SK-N-SH treated with all-trans-retinoic acid at 6 μM for 48 hours (cell line): ENCODE data around the gene OSBPL2.

Experiments used
- ATAC-seq: fragments of 200-7000 bp; cut with Tn5 transposase; 3 replicates; pipeline ENCODE4 v1.9.1; 2020; ENCODE audit warnings: mild to moderate bottlenecking, moderate library complexity
- ARNTL ChIP-seq: fragments of 450-650 bp; formaldehyde crosslinking; IDR thresholded peaks from 2 replicates; pipeline ENCODE4 v1.5.0; 2020; ENCODE audit warnings: low read depth, mild to moderate bottlenecking, moderate library complexity, borderline replicate concordance
- BACH2 ChIP-seq: fragments of 250-450 bp; sonication (Bioruptor Pico); IDR thresholded peaks from 2 replicates; pipeline ENCODE4 v1.9.0; 2021; ENCODE audit warnings: mild to moderate bottlenecking, borderline replicate concordance
- CREB5 ChIP-seq: fragments of 250-450 bp; sonication (Bioruptor Pico); IDR thresholded peaks from 2 replicates; pipeline ENCODE4 v1.5.1; 2020; ENCODE audit warnings: low read depth, mild to moderate bottlenecking, moderate library complexity
- CSDC2 ChIP-seq: fragments of 250-450 bp; sonication (Bioruptor Pico); IDR thresholded peaks from 2 replicates; pipeline ENCODE4 v1.5.0; 2020; ENCODE audit warnings: mild to moderate bottlenecking, moderate library complexity
- ESRRG ChIP-seq: fragments of 250-450 bp; sonication (Bioruptor Pico); IDR thresholded peaks from 2 replicates; pipeline ENCODE4 v1.6.1; 2021; ENCODE audit warnings: mild to moderate bottlenecking
- GLIS3 ChIP-seq: fragments of 250-450 bp; sonication (Bioruptor Pico); IDR thresholded peaks from 2 replicates; pipeline ENCODE4 v1.5.0; 2020; ENCODE audit warnings: mild to moderate bottlenecking, moderate library complexity
- ISL1 ChIP-seq: fragments of 250-450 bp; sonication (Bioruptor Pico); IDR thresholded peaks from 2 replicates; pipeline ENCODE4 v2.1.2; 2022; ENCODE audit warnings: mild to moderate bottlenecking, moderate library complexity
- OSR1 ChIP-seq: fragments of 250-450 bp; sonication (Bioruptor Pico); IDR thresholded peaks from 2 replicates; pipeline ENCODE4 v1.8.0; 2022; ENCODE audit warnings: moderate library complexity, mild to moderate bottlenecking, inconsistent platforms
- PPARA ChIP-seq: fragments of 250-450 bp; sonication (Bioruptor Pico); IDR thresholded peaks from 2 replicates; pipeline ENCODE4 v1.5.0; 2020; ENCODE audit warnings: mild to moderate bottlenecking, borderline replicate concordance
- RARB ChIP-seq: fragments of 250-450 bp; sonication (Bioruptor Pico); IDR thresholded peaks from 2 replicates; pipeline ENCODE4 v1.8.0; 2021; ENCODE audit warnings: mild to moderate bottlenecking, moderate library complexity
- TCF4 ChIP-seq: fragments of 250-450 bp; sonication (Bioruptor Pico); IDR thresholded peaks from 2 replicates; pipeline ENCODE4 v1.8.0; 2021; ENCODE audit warnings: mild to moderate bottlenecking, moderate library complexity, borderline replicate concordance
- TOX ChIP-seq: fragments of 250-450 bp; sonication (Bioruptor Pico); IDR thresholded peaks from 2 replicates; pipeline ENCODE4 v1.8.0; 2021; ENCODE audit warnings: mild to moderate bottlenecking, moderate library complexity, borderline replicate concordance
- ZFP3 ChIP-seq: fragments of 250-450 bp; sonication (Bioruptor Pico); IDR thresholded peaks from 2 replicates; pipeline ENCODE4 v1.5.0; 2020; ENCODE audit warnings: mild to moderate bottlenecking, moderate library complexity
- ZFP30 ChIP-seq: fragments of 450-650 bp; formaldehyde crosslinking; IDR thresholded peaks from 2 replicates; pipeline ENCODE4 v1.5.0; 2022; ENCODE audit warnings: mild to moderate bottlenecking, moderate library complexity
- ZNF565 ChIP-seq: fragments of 450-650 bp; formaldehyde crosslinking; conservative IDR thresholded peaks from 2 replicates; pipeline ENCODE4 v1.5.0; 2020; ENCODE audit warnings: low read depth, mild to moderate bottlenecking, moderate library complexity
- ZNF70 ChIP-seq: fragments of 450-650 bp; formaldehyde crosslinking; IDR thresholded peaks from 2 replicates; pipeline ENCODE4 v1.5.0; 2020; ENCODE audit warnings: mild to moderate bottlenecking, moderate library complexity
- ZNF8 ChIP-seq: fragments of 450-650 bp; formaldehyde crosslinking; IDR thresholded peaks from 2 replicates; pipeline ENCODE4 v1.5.0; 2020; ENCODE audit warnings: mild to moderate bottlenecking, moderate library complexity
- TF ChIP-seq, protein P1 (sequence below): fragments of 250-450 bp; sonication (Bioruptor Pico); IDR thresholded peaks from 2 replicates; pipeline ENCODE4 v1.8.0; 2021; ENCODE audit warnings: low read depth, mild to moderate bottlenecking, moderate library complexity, borderline replicate concordance
- TF ChIP-seq, protein P2 (sequence below): fragments of 250-450 bp; sonication (Bioruptor Pico); IDR thresholded peaks from 2 replicates; pipeline ENCODE4 v1.8.0; 2020; ENCODE audit warnings: mild to moderate bottlenecking, moderate library complexity, borderline replicate concordance

Gene OSBPL2

GRCh38 chr20:62331347-62331746 is 93.0 kb downstream of the OSBPL2 start:
- TF ChIP-seq ZNF70 (CRISPR knock-in tag) (no peak), ARNTL (CRISPR knock-in tag) (no peak), PPARA (CRISPR knock-in tag) (no peak), CREB5 (CRISPR knock-in tag) (no peak), ZFP30 (CRISPR knock-in tag) (no peak), GLIS3 (CRISPR knock-in tag) (no peak)
- TF ChIP-seq, protein P1, sequence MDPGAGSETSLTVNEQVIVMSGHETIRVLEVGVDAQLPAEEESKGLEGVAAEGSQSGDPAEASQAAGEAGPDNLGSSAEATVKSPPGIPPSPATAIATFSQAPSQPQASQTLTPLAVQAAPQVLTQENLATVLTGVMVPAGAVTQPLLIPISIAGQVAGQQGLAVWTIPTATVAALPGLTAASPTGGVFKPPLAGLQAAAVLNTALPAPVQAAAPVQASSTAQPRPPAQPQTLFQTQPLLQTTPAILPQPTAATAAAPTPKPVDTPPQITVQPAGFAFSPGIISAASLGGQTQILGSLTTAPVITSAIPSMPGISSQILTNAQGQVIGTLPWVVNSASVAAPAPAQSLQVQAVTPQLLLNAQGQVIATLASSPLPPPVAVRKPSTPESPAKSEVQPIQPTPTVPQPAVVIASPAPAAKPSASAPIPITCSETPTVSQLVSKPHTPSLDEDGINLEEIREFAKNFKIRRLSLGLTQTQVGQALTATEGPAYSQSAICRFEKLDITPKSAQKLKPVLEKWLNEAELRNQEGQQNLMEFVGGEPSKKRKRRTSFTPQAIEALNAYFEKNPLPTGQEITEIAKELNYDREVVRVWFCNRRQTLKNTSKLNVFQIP (CRISPR knock-in tag) = no peak
- no peak for ATAC-seq

DNA sequence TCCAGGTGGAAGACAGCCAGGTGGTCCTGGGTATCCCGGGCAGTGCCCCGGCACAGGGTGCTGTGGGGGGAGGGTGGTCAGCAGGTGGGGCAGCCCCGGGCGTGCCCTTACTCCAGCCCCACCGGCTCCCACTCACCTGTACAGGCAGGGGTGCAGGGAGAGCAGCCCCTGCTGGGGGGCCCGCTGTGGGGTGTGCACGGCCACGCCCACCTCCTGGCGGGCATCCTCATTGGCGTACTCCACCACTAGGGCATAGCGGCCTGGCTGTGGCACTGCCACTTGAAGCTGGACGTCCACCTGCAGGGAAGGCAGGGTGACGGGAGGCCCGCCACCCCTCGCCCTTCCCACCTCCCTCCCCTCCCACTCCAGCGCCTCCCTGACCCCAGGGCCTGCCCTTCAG is 94.1 kb downstream of the OSBPL2 start:
- ATAC-seq = no peak
- TF ChIP-seq, protein P1 (CRISPR knock-in tag) = no peak

- no peak for ATAC-seq
- TF ChIP-seq ZNF8 (CRISPR knock-in tag) (no peak), ZNF565 (no peak), ZFP30 (CRISPR knock-in tag) (no peak), RARB (CRISPR knock-in tag) (no peak), PPARA (CRISPR knock-in tag) (no peak), ARNTL (CRISPR knock-in tag) (no peak), TCF4 (CRISPR knock-in tag) (no peak), ESRRG (CRISPR knock-in tag) (no peak), TOX (CRISPR knock-in tag) (no peak), CSDC2 (no peak), BACH2 (no peak), OSR1 (CRISPR knock-in tag) (no peak), ZNF70 (CRISPR knock-in tag) (no peak)
- TF ChIP-seq, protein P2, sequence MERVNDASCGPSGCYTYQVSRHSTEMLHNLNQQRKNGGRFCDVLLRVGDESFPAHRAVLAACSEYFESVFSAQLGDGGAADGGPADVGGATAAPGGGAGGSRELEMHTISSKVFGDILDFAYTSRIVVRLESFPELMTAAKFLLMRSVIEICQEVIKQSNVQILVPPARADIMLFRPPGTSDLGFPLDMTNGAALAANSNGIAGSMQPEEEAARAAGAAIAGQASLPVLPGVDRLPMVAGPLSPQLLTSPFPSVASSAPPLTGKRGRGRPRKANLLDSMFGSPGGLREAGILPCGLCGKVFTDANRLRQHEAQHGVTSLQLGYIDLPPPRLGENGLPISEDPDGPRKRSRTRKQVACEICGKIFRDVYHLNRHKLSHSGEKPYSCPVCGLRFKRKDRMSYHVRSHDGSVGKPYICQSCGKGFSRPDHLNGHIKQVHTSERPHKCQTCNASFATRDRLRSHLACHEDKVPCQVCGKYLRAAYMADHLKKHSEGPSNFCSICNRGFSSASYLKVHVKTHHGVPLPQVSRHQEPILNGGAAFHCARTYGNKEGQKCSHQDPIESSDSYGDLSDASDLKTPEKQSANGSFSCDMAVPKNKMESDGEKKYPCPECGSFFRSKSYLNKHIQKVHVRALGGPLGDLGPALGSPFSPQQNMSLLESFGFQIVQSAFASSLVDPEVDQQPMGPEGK (CRISPR knock-in tag) = no peak
- TF ChIP-seq, protein P1 (CRISPR knock-in tag) = no peak
Observed at GRCh38 chr20:62332989-62333819, 94.9 kb downstream of the OSBPL2 start.

GRCh38 chr20:62333820-62334595 is 95.7 kb downstream of the OSBPL2 start:
- TF ChIP-seq, protein P1 (CRISPR knock-in tag) = no peak
- TF ChIP-seq ZFP3 (CRISPR knock-in tag) (no peak), CSDC2 (no peak), ISL1 (CRISPR knock-in tag) (no peak), PPARA (CRISPR knock-in tag) (no peak), TOX (CRISPR knock-in tag) (no peak)
- ATAC-seq = no peak
